ENCODE measurements around the gene CFAP298. TPM values are rescaled to one million over a fixed set of nuclear protein-coding genes. Genes with fewer than 3 reads are reported as not detected.

CFAP298 gene
- total RNA-seq, 1 donor from 2014 or later: 22.1 TPM

GRCh38 chr21:32560896-32561295 is 51.3 kb downstream of the CFAP298 start:
- no peaks in the 10 kb centered on the region for H3K9me3 ChIP-seq
- no peak overlapping the region for H3K27ac ChIP-seq
- no peak for DNase-seq (ENCODE audit: extremely low spot score in 2 of 2)
- H3K27me3 ChIP-seq: no peaks in the 10 kb centered on the region
- H3K4me3 ChIP-seq: no peak overlapping the region
- intact Hi-C loops (cut with DNase I): no loop called here
- TF ChIP-seq, protein P1, sequence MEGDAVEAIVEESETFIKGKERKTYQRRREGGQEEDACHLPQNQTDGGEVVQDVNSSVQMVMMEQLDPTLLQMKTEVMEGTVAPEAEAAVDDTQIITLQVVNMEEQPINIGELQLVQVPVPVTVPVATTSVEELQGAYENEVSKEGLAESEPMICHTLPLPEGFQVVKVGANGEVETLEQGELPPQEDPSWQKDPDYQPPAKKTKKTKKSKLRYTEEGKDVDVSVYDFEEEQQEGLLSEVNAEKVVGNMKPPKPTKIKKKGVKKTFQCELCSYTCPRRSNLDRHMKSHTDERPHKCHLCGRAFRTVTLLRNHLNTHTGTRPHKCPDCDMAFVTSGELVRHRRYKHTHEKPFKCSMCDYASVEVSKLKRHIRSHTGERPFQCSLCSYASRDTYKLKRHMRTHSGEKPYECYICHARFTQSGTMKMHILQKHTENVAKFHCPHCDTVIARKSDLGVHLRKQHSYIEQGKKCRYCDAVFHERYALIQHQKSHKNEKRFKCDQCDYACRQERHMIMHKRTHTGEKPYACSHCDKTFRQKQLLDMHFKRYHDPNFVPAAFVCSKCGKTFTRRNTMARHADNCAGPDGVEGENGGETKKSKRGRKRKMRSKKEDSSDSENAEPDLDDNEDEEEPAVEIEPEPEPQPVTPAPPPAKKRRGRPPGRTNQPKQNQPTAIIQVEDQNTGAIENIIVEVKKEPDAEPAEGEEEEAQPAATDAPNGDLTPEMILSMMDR (IDR thresholded peaks at IDR 0.05): no peak
- TF ChIP-seq POLR2A (IDR thresholded peaks at IDR 0.05) (no peak), POLR2AphosphoS5 (IDR thresholded peaks at IDR 0.05; ENCODE audit: insufficient read depth in 1 of 2, low read depth in 1 of 2) (no peak)
- H3K4me1 ChIP-seq: no peaks in the 10 kb centered on the region
- H3K36me3 ChIP-seq: no peaks in the 10 kb centered on the region

DNA sequence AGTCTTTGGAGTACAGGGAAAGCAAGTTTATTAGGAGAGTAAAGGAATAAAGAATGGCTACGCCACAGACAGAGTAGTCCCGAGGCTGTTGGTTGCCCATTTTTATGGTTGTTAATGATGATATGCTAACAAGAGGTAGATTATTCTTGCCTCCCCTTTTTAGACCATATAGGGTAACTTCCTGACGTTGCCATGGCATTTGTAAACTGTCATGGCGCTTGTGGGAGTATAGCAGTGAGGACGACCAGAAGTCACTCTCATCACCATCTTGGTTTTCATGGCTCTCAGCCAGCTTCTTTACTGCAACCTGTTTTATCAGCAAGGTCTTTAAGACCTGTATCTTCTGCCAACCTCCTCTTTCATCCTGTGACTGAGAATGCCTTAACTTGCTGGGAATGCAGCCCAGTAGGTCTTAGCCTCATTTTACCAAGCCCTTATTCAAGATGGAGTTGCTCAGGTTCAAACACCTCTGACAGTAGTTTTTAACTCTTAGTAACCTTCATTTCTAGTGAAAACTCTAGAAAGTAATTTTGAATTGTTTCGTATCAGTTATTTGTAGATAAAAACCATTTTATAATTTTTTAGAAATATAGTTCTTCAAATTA is 53.1 kb downstream of the CFAP298 start:
- H3K9me3 ChIP-seq: no peaks in the 10 kb centered on the region
- intact Hi-C loops (cut with DNase I): no loop called here
- TF ChIP-seq, protein P1 (IDR thresholded peaks at IDR 0.05): no peak
- TF ChIP-seq POLR2AphosphoS5 (IDR thresholded peaks at IDR 0.05; ENCODE audit: insufficient read depth in 1 of 2, low read depth in 1 of 2) (no peak), POLR2A (IDR thresholded peaks at IDR 0.05) (no peak)
- H3K36me3 ChIP-seq: no peaks in the 10 kb centered on the region
- H3K27ac ChIP-seq: no peak overlapping the region
- no peak for DNase-seq (ENCODE audit: extremely low spot score in 2 of 2)
- no peaks in the 10 kb centered on the region for H3K4me1 ChIP-seq
- H3K4me3 ChIP-seq: no peak overlapping the region
- H3K27me3 ChIP-seq: no peaks in the 10 kb centered on the region

- TF ChIP-seq POLR2A (IDR thresholded peaks at IDR 0.05): no peak
- no peak for TF ChIP-seq POLR2AphosphoS5 (IDR thresholded peaks at IDR 0.05; ENCODE audit: insufficient read depth in 1 of 2, low read depth in 1 of 2)
- TF ChIP-seq, protein P1 (IDR thresholded peaks at IDR 0.05): no peak
- no peaks in the 10 kb centered on the region for H3K9me3 ChIP-seq
- H3K4me3 ChIP-seq: no peak overlapping the region
- H3K27ac ChIP-seq: no peak overlapping the region
- H3K27me3 ChIP-seq: no peaks in the 10 kb centered on the region
- intact Hi-C loops (cut with DNase I): no loop called here
- no peak for DNase-seq (ENCODE audit: extremely low spot score in 2 of 2)
- no peaks in the 10 kb centered on the region for H3K36me3 ChIP-seq
- no peaks in the 10 kb centered on the region for H3K4me1 ChIP-seq
Observed at GRCh38 chr21:32558106-32558505, 54.1 kb downstream of the CFAP298 start.

GRCh38 chr21:32554832-32555638 is 57.1 kb downstream of the CFAP298 start:
- Histone ChIP-seq H3K36me3 (no peaks in the 10 kb centered on the region), H3K4me1 (no peaks in the 10 kb centered on the region), H3K9me3 (no peaks in the 10 kb centered on the region), H3K4me3 (no peak overlapping the region), H3K27me3 (no peaks in the 10 kb centered on the region), H3K27ac (no peak overlapping the region)
- intact Hi-C loops (cut with DNase I): no loop called here
- TF ChIP-seq, protein P1 (IDR thresholded peaks at IDR 0.05): no peak
- TF ChIP-seq POLR2A (IDR thresholded peaks at IDR 0.05) (no peak), POLR2AphosphoS5 (IDR thresholded peaks at IDR 0.05; ENCODE audit: insufficient read depth in 1 of 2, low read depth in 1 of 2) (no peak)
- DNase-seq (ENCODE audit: extremely low spot score in 2 of 2): no peak

- Histone ChIP-seq H3K9me3 (no peaks in the 10 kb centered on the region), H3K4me3 (no peak overlapping the region), H3K27ac (no peak overlapping the region), H3K27me3 (no peaks in the 10 kb centered on the region), H3K36me3 (no peaks in the 10 kb centered on the region), H3K4me1 (no peaks in the 10 kb centered on the region)
- no peak for DNase-seq (ENCODE audit: extremely low spot score in 2 of 2)
- TF ChIP-seq, protein P1 (IDR thresholded peaks at IDR 0.05): no peak
- TF ChIP-seq POLR2A (IDR thresholded peaks at IDR 0.05) (no peak), POLR2AphosphoS5 (IDR thresholded peaks at IDR 0.05; ENCODE audit: insufficient read depth in 1 of 2, low read depth in 1 of 2) (no peak)
- intact Hi-C loops (cut with DNase I): no loop called here
Observed at GRCh38 chr21:32549886-32550285, 62.3 kb downstream of the CFAP298 start.
